ENCODE results near the gene STAT2. TPM values are rescaled to one million over a fixed set of nuclear protein-coding genes. Genes with fewer than 3 reads are reported as not detected.

The STAT2 gene
- total RNA-seq, 1 donor from 2014 or later: 257 TPM

DNA sequence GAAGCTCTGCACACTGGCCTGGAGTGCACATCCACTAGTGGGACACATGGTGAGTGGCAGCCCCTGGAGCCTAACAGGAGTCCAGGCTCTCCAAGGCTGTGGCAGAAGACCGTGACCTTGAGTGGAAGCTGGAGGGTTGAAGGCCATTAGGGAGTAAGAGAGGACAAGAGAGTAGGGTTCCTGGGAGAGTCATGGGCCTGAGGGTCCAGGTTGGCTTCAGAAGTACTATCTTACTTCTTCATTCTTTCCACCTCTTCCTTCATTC, 20.8 kb downstream of the STAT2 start:
- peaks cover 8% of the 10 kb centered on the region for H3K4me1 Mint-ChIP-seq (ENCODE audit: low read depth, unreplicated experiment)
- H3K4me1 ChIP-seq (ENCODE audit: insufficient read depth, low read length): peaks cover 12% of the 10 kb centered on the region
- DNase-seq (ENCODE audit: low read depth) (no peak), FAIRE-seq (no peak)
- no peaks in the 10 kb centered on the region for H3K9me3 ChIP-seq (ENCODE audit: insufficient read depth, low read depth, low read length)
- peak overlapping the region; percentile 7 for H3K4me2 ChIP-seq (ENCODE audit: low read length)
- H2AFZ ChIP-seq (ENCODE audit: low read depth, low read length): no peak overlapping the region
- H3K79me2 ChIP-seq (ENCODE audit: insufficient read depth, low read length): no peaks in the 10 kb centered on the region
- H3K27me3 ChIP-seq (ENCODE audit: insufficient read depth, low read length): no peaks in the 10 kb centered on the region
- peak overlapping the region; percentile 68 for H3K27ac Mint-ChIP-seq (ENCODE audit: unreplicated experiment)
- no peaks in the 10 kb centered on the region for H3K27me3 Mint-ChIP-seq (ENCODE audit: low read depth, unreplicated experiment)
- H3K4me3 ChIP-seq (ENCODE audit: insufficient read depth, low read depth, low read length): no peak overlapping the region
- H3K36me3 Mint-ChIP-seq (ENCODE audit: low read depth, unreplicated experiment): peaks cover 19% of the 10 kb centered on the region
- H3K36me3 ChIP-seq (ENCODE audit: insufficient read depth, low read length): peaks cover 10% of the 10 kb centered on the region
- TF ChIP-seq, protein P1, sequence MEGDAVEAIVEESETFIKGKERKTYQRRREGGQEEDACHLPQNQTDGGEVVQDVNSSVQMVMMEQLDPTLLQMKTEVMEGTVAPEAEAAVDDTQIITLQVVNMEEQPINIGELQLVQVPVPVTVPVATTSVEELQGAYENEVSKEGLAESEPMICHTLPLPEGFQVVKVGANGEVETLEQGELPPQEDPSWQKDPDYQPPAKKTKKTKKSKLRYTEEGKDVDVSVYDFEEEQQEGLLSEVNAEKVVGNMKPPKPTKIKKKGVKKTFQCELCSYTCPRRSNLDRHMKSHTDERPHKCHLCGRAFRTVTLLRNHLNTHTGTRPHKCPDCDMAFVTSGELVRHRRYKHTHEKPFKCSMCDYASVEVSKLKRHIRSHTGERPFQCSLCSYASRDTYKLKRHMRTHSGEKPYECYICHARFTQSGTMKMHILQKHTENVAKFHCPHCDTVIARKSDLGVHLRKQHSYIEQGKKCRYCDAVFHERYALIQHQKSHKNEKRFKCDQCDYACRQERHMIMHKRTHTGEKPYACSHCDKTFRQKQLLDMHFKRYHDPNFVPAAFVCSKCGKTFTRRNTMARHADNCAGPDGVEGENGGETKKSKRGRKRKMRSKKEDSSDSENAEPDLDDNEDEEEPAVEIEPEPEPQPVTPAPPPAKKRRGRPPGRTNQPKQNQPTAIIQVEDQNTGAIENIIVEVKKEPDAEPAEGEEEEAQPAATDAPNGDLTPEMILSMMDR (IDR thresholded peaks at IDR 0.05; ENCODE audit: insufficient read depth, low read depth, low read length): no peak
- no peak overlapping the region for H3K27ac ChIP-seq (ENCODE audit: low read depth, low read length)
- H3K4me3 Mint-ChIP-seq (ENCODE audit: unreplicated experiment): no peak overlapping the region
- no peak overlapping the region for H3K9ac ChIP-seq (ENCODE audit: low read length)
- H3K9me3 Mint-ChIP-seq (ENCODE audit: unreplicated experiment): no peaks in the 10 kb centered on the region
- H4K20me1 ChIP-seq (ENCODE audit: insufficient read depth, low read length): no peaks in the 10 kb centered on the region

DNA sequence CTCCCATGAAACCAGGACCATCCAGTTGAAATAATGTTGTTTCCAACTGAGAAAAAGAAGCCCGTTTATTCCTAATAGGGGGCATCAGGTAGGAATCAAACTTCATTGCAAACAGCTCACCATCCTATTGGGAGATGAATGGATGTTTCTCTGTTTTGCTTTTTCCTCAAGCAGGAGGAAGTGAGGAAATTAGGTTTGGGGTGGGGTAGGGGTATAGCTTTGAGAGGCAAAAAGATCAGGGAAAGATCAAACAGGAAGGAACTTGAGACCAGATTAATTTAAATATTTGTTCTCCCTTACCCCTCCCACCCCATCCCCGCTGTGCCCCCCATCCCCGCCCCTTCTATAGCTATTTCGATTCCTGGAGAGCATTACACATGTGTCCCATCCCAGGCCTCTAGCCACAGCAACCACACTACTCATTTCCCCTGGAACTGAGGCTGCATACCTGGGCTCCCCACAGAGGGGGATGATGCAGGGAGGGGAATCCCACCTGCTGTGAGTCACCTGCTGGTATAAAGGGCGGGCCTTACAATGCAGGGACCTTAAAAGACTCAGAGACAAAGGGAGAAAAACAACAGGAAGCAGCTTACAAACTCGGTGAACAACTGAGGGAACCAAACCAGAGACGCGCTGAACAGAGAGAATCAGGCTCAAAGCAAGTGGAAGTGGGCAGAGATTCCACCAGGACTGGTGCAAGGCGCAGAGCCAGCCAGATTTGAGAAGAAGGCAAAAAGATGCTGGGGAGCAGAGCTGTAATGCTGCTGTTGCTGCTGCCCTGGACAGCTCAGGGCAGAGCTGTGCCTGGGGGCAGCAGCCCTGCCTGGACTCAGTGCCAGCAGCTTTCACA, 21.4 kb downstream of the STAT2 start, which contains the start of gene IL23A:
IL23A (plus strand) TSS at position 577 of the 850 bp plus-strand sequence; CDS start at position 738, 161 bp downstream.
- Mint-ChIP-seq H3K4me3 (ENCODE audit: unreplicated experiment) (peak within 1 kb of the TSS; percentile 43), H3K9me3 (ENCODE audit: unreplicated experiment) (no peaks in the 10 kb centered on the region), H3K27ac (ENCODE audit: unreplicated experiment) (peak within 1 kb of the TSS; percentile 68), H3K36me3 (ENCODE audit: low read depth, unreplicated experiment) (peaks cover 14% of the 10 kb centered on the region), H3K27me3 (ENCODE audit: low read depth, unreplicated experiment) (no peaks in the 10 kb centered on the region), H3K4me1 (ENCODE audit: low read depth, unreplicated experiment) (peaks cover 8% of the 10 kb centered on the region)
- H3K9me3 ChIP-seq (ENCODE audit: insufficient read depth, low read depth, low read length): no peaks in the 10 kb centered on the region
- H3K9ac ChIP-seq (ENCODE audit: low read length): no peak within 1 kb of the TSS
- H3K4me3 ChIP-seq (ENCODE audit: insufficient read depth, low read depth, low read length): no peak within 1 kb of the TSS
- no peaks in the 10 kb centered on the region for H3K27me3 ChIP-seq (ENCODE audit: insufficient read depth, low read length)
- DNase-seq (ENCODE audit: low read depth) (peak; percentile 60), FAIRE-seq (no peak)
- H3K36me3 ChIP-seq (ENCODE audit: insufficient read depth, low read length): peaks cover 5% of the 10 kb centered on the region
- no peak within 1 kb of the TSS for H3K27ac ChIP-seq (ENCODE audit: low read depth, low read length)
- H2AFZ ChIP-seq (ENCODE audit: low read depth, low read length): no peak within 1 kb of the TSS
- peaks cover 13% of the 10 kb centered on the region for H3K4me1 ChIP-seq (ENCODE audit: insufficient read depth, low read length)
- H3K79me2 ChIP-seq (ENCODE audit: insufficient read depth, low read length): no peaks in the 10 kb centered on the region
- peak within 1 kb of the TSS; percentile 7 for H3K4me2 ChIP-seq (ENCODE audit: low read length)
- TF ChIP-seq EZH2 (IDR thresholded peaks at IDR 0.05; ENCODE audit: insufficient read depth, low read length): no peak
- TF ChIP-seq, protein P1 (IDR thresholded peaks at IDR 0.05; ENCODE audit: insufficient read depth, low read depth, low read length): no peak
- no peaks in the 10 kb centered on the region for H4K20me1 ChIP-seq (ENCODE audit: insufficient read depth, low read length)

DNA sequence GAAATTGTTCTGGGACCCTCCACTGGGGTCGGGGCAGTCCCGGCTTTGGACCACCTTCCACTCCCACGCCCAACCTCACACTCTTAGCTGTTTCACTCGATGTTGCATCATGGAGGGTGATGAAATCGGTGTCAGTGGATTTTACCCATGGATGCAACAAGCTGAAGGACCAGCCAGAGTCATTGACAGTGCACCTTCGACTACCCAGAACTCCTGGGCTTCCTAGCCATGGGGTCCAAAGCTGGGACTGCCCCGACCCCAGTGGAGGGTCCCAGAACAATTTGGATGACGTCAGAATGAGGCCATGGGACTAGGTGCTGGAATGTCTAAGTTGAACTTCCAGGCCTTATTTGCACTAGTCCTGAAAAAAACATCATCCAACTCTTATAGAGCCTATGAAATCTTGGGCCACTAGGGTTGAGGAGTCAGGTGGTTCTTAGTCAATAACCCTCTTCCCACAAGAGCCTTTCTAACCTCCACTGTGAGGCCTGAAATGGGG, 22.1 kb downstream of the STAT2 start:
- Histone ChIP-seq H3K36me3 (ENCODE audit: insufficient read depth, low read length) (peaks cover 4% of the 10 kb centered on the region), H3K79me2 (ENCODE audit: insufficient read depth, low read length) (no peaks in the 10 kb centered on the region), H3K27ac (ENCODE audit: low read depth, low read length) (no peak overlapping the region), H3K9me3 (ENCODE audit: insufficient read depth, low read depth, low read length) (no peaks in the 10 kb centered on the region), H3K4me3 (ENCODE audit: insufficient read depth, low read depth, low read length) (no peak overlapping the region), H3K27me3 (ENCODE audit: insufficient read depth, low read length) (no peaks in the 10 kb centered on the region), H3K4me1 (ENCODE audit: insufficient read depth, low read length) (peaks cover 20% of the 10 kb centered on the region), H4K20me1 (ENCODE audit: insufficient read depth, low read length) (no peaks in the 10 kb centered on the region), H2AFZ (ENCODE audit: low read depth, low read length) (no peak overlapping the region), H3K4me2 (ENCODE audit: low read length) (no peak overlapping the region), H3K9ac (ENCODE audit: low read length) (no peak overlapping the region)
- FAIRE-seq (no peak), DNase-seq (ENCODE audit: low read depth) (no peak)
- Mint-ChIP-seq H3K36me3 (ENCODE audit: low read depth, unreplicated experiment) (peaks cover 8% of the 10 kb centered on the region), H3K27me3 (ENCODE audit: low read depth, unreplicated experiment) (no peaks in the 10 kb centered on the region), H3K4me1 (ENCODE audit: low read depth, unreplicated experiment) (peaks cover 10% of the 10 kb centered on the region), H3K4me3 (ENCODE audit: unreplicated experiment) (no peak overlapping the region), H3K27ac (ENCODE audit: unreplicated experiment) (no peak overlapping the region), H3K9me3 (ENCODE audit: unreplicated experiment) (no peaks in the 10 kb centered on the region)
- TF ChIP-seq, protein P1 (IDR thresholded peaks at IDR 0.05; ENCODE audit: insufficient read depth, low read depth, low read length): no peak

Data from astrocyte (in vitro differentiated cells and primary cell).